Lower leg skin (tissue), 4 donors: ENCODE measurements around the gene SSTR4. TPM values are rescaled to one million over a fixed set of nuclear protein-coding genes. Genes with fewer than 3 reads are reported as not detected.

Experiments used
- DNase-seq, 2 donors: peaks; one replicate each; pipeline ENCODE4 v3.0.0-alpha.2; 2019; ENCODE audit warnings: low spot score in 2 of 2
- H3K4me3 ChIP-seq: fragments of 200-600 bp; sonication (generic); 2 replicates; pipeline ENCODE4 v1.5.1; 2017; ENCODE audit warnings: mild to moderate bottlenecking, low read depth; ENCODE audit not compliant: poor library complexity, severe bottlenecking
- POLR2A ChIP-seq, 2 donors: fragments of 450-650 bp; IDR thresholded peaks; one replicate each; pipeline ENCODE4 v1.6.1; 2016 to 2017; ENCODE audit warnings: antibody characterized with exemption in 2 of 2, mild to moderate bottlenecking in 1 of 2, moderate library complexity in 1 of 2
- WGBS, 2 donors: methylation state at CpG; one replicate each; pipeline ENCODE4 v1.1.5; 2018; 5-methylcytosine and 5-hydroxymethylcytosine counted together
- intact Hi-C: fragments of 100-400 bp; cut with DNase I; formaldehyde crosslinking; loops from one replicate; pipeline ENCODE4 v1.15.0; 2023; ENCODE audit warnings: low total_unique reads
- total RNA-seq, 4 donors: library from RNA; depleted of rRNA; stranded (reverse); fragments of >200 nt; gene quantifications; one replicate each; pipeline ENCODE4 v1.1.0, GENCODE V29; 2016
- TF ChIP-seq, protein P1 (sequence below), 3 donors: fragments of 450-650 bp; IDR thresholded peaks; one replicate each; pipeline ENCODE4 v1.5.1; 2016; ENCODE audit warnings: antibody characterized with exemption in 3 of 3, mild to moderate bottlenecking in 3 of 3, moderate library complexity in 2 of 3

Gene SSTR4
- total RNA-seq, 4 donors from 2014 or later = not detected

DNA sequence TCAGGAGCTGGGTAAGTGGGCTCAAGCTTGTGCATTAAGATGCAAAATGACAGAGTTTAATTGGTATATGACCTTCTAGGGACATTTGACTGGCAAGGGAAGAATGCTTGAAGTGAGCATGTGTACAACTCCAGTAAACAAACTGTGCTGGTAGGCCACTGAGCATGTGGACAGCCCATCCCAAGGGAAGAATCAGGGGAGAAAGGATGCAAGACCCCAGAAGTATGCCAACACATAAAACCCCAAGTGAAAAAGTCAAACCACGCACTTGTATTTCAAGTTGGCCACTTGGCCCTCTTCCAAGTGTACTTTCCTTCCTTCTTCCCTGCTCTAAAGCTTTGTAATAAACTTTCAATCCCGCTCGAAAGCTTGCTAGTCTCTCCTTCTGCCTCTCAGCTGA, 24.7 kb downstream of the SSTR4 start:
- H3K4me3 ChIP-seq = no peak overlapping the region
- 57 to 79% methylated on average over 3 of the region's 3 CpGs for WGBS, 2 donors
- DNase-seq = no peak
- intact Hi-C loops = loop anchor here (10.0 kb wide), 2 partner anchors 95 to 275 kb away; no protein-coding TSS in a partner anchor
- TF ChIP-seq, protein P1, sequence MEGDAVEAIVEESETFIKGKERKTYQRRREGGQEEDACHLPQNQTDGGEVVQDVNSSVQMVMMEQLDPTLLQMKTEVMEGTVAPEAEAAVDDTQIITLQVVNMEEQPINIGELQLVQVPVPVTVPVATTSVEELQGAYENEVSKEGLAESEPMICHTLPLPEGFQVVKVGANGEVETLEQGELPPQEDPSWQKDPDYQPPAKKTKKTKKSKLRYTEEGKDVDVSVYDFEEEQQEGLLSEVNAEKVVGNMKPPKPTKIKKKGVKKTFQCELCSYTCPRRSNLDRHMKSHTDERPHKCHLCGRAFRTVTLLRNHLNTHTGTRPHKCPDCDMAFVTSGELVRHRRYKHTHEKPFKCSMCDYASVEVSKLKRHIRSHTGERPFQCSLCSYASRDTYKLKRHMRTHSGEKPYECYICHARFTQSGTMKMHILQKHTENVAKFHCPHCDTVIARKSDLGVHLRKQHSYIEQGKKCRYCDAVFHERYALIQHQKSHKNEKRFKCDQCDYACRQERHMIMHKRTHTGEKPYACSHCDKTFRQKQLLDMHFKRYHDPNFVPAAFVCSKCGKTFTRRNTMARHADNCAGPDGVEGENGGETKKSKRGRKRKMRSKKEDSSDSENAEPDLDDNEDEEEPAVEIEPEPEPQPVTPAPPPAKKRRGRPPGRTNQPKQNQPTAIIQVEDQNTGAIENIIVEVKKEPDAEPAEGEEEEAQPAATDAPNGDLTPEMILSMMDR (IDR thresholded peaks at IDR 0.05) = no peak
- no peak for TF ChIP-seq POLR2A (IDR thresholded peaks at IDR 0.05)

DNA sequence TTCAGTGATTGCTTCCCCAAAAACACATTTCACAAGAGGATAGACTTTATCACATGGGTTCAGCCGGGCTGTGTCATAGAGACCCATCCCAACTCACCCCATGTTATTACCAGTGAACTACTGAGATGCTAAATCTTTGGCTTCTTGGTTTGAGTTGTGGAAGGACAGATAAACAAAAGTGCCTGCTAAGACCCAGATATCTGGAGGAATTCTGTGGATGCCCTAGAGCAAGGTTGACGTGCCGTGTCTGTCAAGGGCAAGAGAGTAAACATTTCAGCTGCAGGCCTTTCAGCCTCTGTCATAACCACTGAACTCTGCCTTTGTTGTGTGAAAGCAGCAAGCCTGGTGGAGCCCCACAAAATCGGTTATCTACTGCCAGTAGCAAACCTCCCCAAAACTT, 25.5 kb downstream of the SSTR4 start:
- no peak overlapping the region for H3K4me3 ChIP-seq
- 71 to 87% methylated on average over 4 of the region's 4 CpGs for WGBS, 2 donors
- TF ChIP-seq, protein P1 (IDR thresholded peaks at IDR 0.05) = no peak
- TF ChIP-seq POLR2A (IDR thresholded peaks at IDR 0.05) = no peak
- intact Hi-C loops = no loop called here
- no peak for DNase-seq

DNA sequence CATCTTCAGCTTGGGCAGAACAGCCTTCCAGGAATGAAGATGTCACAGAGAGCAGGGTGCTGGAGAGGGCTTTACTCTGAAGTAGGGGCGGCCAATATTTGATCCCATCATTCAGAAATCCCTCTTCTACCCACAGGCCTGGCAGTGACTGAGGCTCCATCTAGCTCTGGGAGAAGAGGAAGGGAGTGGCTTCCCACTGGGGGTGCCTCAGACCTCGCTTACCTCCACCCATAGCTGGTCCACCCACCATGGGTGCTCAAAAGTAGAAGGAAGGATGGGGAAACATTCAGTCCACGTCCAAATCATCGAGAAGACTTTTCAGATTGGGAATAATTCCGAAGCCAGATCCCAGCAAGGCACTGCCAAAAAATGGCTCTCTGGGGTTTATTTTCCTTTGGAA, 26.1 kb downstream of the SSTR4 start:
- H3K4me3 ChIP-seq = no peak overlapping the region

DNA sequence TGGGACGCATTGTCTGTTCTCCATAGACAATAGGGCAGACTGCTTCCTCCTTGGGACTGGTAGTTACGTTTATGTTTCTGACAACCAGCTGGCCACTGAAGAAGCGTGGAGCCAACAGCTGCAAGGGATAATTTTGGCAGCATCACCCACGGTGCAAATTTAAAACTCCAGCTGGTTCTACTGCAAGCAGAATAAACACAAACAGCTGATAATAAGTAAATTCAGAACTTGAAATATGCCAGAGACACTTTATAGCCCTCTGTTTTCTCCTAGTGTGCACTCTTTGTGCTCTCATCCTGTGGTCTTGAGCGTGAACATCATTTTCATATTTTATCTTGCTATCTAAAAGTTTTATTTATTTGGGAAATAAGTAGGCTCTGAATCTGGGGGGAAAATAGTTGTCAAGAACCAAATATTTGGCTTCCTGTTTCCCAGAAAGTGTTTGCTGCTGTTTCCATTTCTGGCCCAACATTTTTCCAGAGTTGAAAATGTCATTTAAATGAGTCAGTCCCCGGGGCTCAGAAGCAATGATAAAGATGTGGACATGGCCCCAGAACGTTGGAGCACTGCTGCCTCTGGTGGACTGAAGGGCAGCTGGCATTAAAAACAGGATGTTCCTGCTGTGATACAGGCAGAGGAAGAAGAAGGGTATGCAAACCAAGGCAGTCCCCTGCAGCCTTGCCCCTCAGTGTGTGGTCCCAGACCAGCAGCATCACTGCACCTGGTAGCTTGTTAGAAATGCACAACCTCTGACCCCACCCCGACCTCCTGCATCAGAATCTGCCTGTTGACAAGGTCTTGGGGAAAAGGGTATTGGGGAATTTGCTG, 26.8 kb downstream of the SSTR4 start:
- WGBS, 2 donors = 28 to 30% methylated on average over 8 of the region's 8 CpGs
- TF ChIP-seq, protein P1 (IDR thresholded peaks at IDR 0.05) = no peak
- TF ChIP-seq POLR2A (IDR thresholded peaks at IDR 0.05) = no peak
- intact Hi-C loops = no loop called here
- no peak for DNase-seq
- no peak overlapping the region for H3K4me3 ChIP-seq

More for the DNA sequence above, 26.1 kb downstream of the SSTR4 start:
- TF ChIP-seq POLR2A (IDR thresholded peaks at IDR 0.05) = no peak
- TF ChIP-seq, protein P1 (IDR thresholded peaks at IDR 0.05) = no peak
- intact Hi-C loops = no loop called here
- no peak for DNase-seq
- WGBS, 2 donors = 62 to 68% methylated on average over 5 of the region's 5 CpGs

DNA sequence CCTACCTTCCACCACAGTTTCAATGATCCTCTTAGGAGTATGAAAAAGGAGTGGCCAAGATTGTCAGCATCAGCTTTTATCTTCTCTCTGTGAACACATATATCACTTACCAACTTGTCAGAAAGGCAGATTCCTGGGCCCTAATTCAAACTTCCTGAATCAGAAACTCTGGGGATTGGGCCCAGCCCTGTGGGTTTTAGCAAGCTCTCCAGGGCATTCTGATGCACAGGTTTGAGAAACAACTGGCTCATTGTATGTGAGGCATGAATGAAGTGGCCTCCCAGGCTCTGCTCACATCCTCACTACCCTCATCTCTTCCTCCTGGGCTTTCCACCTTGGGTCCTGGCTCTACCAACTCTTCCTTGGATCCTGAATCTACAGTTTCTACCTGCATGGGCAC, 27.5 kb downstream of the SSTR4 start:
- DNase-seq = no peak
- no peak overlapping the region for H3K4me3 ChIP-seq
- TF ChIP-seq, protein P1 (IDR thresholded peaks at IDR 0.05) = no peak
- TF ChIP-seq POLR2A (IDR thresholded peaks at IDR 0.05) = no peak
- intact Hi-C loops = no loop called here
